Measurements from ENCODE around the gene PTPRG.

The PTPRG gene

DNA sequence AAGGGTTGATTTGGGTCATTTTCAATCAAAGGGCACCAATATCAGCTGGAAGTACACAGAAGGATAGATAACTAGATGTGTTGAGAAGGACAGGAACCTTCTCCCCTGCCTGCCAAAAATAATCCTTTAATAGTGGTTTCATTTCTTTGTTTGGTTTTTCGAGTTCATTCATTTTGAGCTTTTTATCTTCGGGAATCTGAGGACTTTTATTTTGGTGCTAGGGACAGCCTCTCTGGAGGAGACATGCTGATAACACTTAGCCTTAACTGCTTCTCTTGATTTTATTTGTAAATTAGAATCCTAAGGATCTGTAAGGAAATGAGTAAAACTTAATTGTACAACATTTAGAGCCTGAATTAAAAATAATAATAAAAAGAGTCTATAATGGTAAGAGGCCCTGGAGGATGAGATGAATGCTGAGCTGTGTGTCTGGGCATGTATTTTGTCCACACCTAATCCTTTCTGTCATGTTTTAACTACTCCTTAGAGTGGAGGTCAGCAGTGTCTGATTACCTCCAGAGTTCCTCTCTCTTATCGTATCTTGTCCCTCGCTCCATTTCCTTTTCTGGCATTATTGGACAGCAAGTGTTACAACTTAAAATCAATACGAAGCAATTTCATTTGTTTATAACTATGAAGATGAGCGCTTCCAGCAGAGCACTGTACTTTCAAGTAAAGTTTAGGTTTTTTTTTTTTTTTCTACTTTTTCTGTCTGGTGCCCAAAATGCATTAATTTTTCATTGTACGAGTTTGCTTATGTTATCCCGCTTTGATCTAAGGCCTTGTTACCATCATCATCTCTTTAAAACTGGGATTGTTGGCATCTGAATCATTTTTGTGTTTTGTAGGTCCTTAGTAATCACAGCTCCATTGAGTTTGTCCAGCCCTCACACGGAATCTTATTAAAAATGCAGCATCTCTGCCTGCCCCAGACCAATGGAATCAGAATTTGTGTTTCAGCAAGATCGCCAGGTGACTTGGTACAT is 22.8 kb downstream of the PTPRG start:
- no peaks in the 10 kb centered on the region for H3K36me3 Mint-ChIP-seq
- no peaks in the 10 kb centered on the region for H3K4me1 Mint-ChIP-seq
- H3K27ac Mint-ChIP-seq, result no peak overlapping the region
- CTCF ChIA-PET, result no interaction called here
- DNase-seq, result no peak
- H3K9me3 Mint-ChIP-seq, result no peaks in the 10 kb centered on the region
- no peak overlapping the region for H3K4me3 Mint-ChIP-seq
- H3K27me3 Mint-ChIP-seq, result peaks cover 4% of the 10 kb centered on the region

- no peak overlapping the region for H3K4me3 Mint-ChIP-seq
- H3K27me3 Mint-ChIP-seq, result peaks cover 4% of the 10 kb centered on the region
- no peak for DNase-seq
- no peaks in the 10 kb centered on the region for H3K4me1 Mint-ChIP-seq
- H3K9me3 Mint-ChIP-seq, result peaks cover 2% of the 10 kb centered on the region
- no peak overlapping the region for H3K27ac Mint-ChIP-seq
- no peaks in the 10 kb centered on the region for H3K36me3 Mint-ChIP-seq
- CTCF ChIA-PET, result no interaction called here
Observed at GRCh38 chr3:61589856-61590255, 28.5 kb downstream of the PTPRG start.

DNA sequence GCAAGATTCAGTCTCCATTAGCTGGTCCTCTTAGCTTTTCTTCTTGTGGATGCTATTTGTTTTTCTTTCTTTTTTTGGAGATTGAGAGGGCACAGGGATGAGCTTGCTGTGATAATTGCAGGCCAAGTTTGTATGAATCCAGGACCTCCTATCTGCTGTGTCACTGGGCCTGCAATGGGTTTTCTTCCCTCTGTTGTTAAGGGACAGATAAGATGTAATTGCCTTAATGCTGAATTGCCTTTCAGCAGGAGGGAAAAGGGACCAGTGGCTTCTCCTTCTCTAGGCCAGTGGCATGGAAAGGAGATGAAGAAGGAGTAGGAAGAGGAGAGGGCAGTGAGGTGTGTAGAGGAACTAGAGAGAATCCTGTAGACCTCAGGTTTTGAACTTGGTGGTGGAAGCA is 29.9 kb downstream of the PTPRG start:
- H3K27ac Mint-ChIP-seq, result no peak overlapping the region
- H3K36me3 Mint-ChIP-seq, result no peaks in the 10 kb centered on the region
- H3K9me3 Mint-ChIP-seq, result peaks cover 2% of the 10 kb centered on the region
- CTCF ChIA-PET, result no interaction called here
- H3K4me3 Mint-ChIP-seq, result no peak overlapping the region
- peaks cover 4% of the 10 kb centered on the region for H3K27me3 Mint-ChIP-seq
- H3K4me1 Mint-ChIP-seq, result no peaks in the 10 kb centered on the region
- no peak for DNase-seq

DNA sequence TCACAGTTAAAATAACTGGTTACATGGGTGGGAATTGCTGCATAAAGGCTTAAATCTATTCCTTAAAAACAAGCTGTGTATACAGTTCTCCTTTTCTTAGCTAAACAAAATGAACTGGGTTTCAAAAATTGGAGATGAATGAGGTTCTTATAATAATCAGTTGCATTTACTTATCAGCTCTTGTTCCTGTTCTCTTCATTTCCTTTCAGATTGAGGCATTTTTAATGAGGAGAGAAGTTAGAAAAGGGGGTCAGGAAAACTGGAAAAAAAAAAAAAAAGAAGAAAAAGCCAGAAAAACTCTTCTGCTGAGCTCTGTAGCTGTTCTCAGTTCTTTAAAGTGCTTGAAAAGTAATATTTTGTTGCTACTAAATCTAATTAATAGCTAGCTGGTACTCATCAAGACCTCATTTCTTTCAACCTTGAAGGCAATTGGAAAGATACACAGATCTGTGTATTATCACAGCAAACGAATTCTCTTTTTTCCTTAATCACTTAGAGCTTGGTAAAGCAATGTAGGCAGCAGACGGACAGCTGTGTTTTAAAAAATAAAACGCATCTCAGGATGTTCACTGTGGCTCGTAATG is 32.2 kb downstream of the PTPRG start:
- Mint-ChIP-seq H3K9me3 (peaks cover 2% of the 10 kb centered on the region), H3K36me3 (no peaks in the 10 kb centered on the region), H3K4me1 (no peaks in the 10 kb centered on the region), H3K27ac (no peak overlapping the region), H3K27me3 (peaks cover 4% of the 10 kb centered on the region), H3K4me3 (no peak overlapping the region)
- CTCF ChIA-PET, result no interaction called here
- DNase-seq, result no peak

GRCh38 chr3:61594144-61594963 is 33.0 kb downstream of the PTPRG start:
- Mint-ChIP-seq H3K9me3 (peaks cover 2% of the 10 kb centered on the region), H3K27me3 (peaks cover 4% of the 10 kb centered on the region), H3K4me1 (no peaks in the 10 kb centered on the region), H3K27ac (no peak overlapping the region), H3K36me3 (no peaks in the 10 kb centered on the region), H3K4me3 (no peak overlapping the region)
- DNase-seq, result no peak
- CTCF ChIA-PET, result no interaction called here

DNA sequence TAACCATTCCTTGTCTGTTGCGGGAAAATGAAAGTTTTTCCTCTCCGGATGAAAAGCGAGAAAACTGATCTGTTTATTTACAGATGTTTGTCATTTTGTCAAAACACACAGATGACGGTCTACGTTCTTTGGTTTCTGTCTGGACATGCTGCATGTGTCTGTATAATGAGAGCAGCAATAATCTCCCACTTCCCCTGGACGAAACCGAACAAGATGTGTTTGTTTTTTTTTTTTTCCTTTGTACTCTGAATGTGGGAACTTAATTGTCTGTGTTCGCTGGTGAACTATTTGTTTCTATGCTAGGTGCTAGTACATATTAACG is 33.6 kb downstream of the PTPRG start:
- H3K27ac Mint-ChIP-seq, result no peak overlapping the region
- H3K36me3 Mint-ChIP-seq, result no peaks in the 10 kb centered on the region
- CTCF ChIA-PET, result no interaction called here
- peaks cover 4% of the 10 kb centered on the region for H3K27me3 Mint-ChIP-seq
- H3K4me1 Mint-ChIP-seq, result no peaks in the 10 kb centered on the region
- DNase-seq, result no peak
- H3K9me3 Mint-ChIP-seq, result no peaks in the 10 kb centered on the region
- no peak overlapping the region for H3K4me3 Mint-ChIP-seq

- CTCF ChIA-PET, result no interaction called here
- H3K27me3 Mint-ChIP-seq, result peaks cover 4% of the 10 kb centered on the region
- H3K36me3 Mint-ChIP-seq, result no peaks in the 10 kb centered on the region
- no peak overlapping the region for H3K4me3 Mint-ChIP-seq
- H3K9me3 Mint-ChIP-seq, result no peaks in the 10 kb centered on the region
- H3K27ac Mint-ChIP-seq, result no peak overlapping the region
- H3K4me1 Mint-ChIP-seq, result no peaks in the 10 kb centered on the region
- DNase-seq, result no peak
Observed at GRCh38 chr3:61595288-61595687, 33.9 kb downstream of the PTPRG start.

DNA sequence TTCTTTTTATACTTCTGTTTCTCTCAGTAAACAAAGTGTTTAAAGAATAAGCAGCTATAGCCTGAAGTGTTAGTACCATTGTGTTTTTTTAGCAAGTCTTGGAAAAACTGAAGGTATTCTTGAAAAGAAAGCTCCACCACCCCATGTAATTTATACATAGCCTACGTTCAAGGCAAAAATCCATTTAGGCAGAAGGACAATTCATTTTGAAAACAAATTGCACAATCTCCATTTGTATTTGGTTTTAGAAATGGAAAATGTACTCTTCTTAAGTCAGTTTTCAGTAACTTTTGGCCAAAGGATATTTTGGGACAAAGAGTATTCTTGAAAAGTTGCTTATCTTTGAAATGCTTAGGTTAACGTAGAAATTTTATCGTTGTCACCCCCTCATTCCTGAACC is 34.5 kb downstream of the PTPRG start:
- Mint-ChIP-seq H3K36me3 (no peaks in the 10 kb centered on the region), H3K27ac (no peak overlapping the region), H3K9me3 (no peaks in the 10 kb centered on the region), H3K4me3 (no peak overlapping the region), H3K27me3 (peaks cover 4% of the 10 kb centered on the region), H3K4me1 (no peaks in the 10 kb centered on the region)
- CTCF ChIA-PET, result no interaction called here
- DNase-seq, result no peak

GRCh38 chr3:61597906-61598305 is 36.5 kb downstream of the PTPRG start:
- H3K27me3 Mint-ChIP-seq, result peaks cover 4% of the 10 kb centered on the region
- H3K4me3 Mint-ChIP-seq, result no peak overlapping the region
- CTCF ChIA-PET, result no interaction called here
- no peaks in the 10 kb centered on the region for H3K9me3 Mint-ChIP-seq
- H3K4me1 Mint-ChIP-seq, result no peaks in the 10 kb centered on the region
- no peaks in the 10 kb centered on the region for H3K36me3 Mint-ChIP-seq
- DNase-seq, result no peak
- H3K27ac Mint-ChIP-seq, result no peak overlapping the region

DNA sequence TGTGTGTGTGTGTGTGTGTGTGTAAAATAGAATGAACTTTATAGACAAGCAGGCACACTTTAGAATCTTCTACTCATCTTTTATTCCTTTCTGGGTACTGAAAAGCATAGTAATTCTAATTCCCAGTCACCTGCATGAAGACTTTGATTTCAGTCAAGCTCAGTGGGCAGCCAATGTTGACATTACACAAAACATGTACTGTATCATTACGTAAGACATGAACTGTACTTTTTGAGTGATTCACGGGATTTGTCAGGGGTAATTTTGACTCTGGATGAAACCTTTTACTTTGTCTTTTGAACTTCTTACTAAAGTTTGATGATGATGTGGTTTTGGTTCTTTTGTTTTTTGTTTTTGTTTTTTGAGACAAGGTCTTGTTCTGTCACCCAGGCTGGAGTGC is 38.8 kb downstream of the PTPRG start:
- CTCF ChIA-PET, result no interaction called here
- Mint-ChIP-seq H3K4me1 (no peaks in the 10 kb centered on the region), H3K27me3 (no peaks in the 10 kb centered on the region), H3K27ac (no peak overlapping the region), H3K9me3 (no peaks in the 10 kb centered on the region), H3K4me3 (no peak overlapping the region), H3K36me3 (no peaks in the 10 kb centered on the region)
- no peak for DNase-seq

DNA sequence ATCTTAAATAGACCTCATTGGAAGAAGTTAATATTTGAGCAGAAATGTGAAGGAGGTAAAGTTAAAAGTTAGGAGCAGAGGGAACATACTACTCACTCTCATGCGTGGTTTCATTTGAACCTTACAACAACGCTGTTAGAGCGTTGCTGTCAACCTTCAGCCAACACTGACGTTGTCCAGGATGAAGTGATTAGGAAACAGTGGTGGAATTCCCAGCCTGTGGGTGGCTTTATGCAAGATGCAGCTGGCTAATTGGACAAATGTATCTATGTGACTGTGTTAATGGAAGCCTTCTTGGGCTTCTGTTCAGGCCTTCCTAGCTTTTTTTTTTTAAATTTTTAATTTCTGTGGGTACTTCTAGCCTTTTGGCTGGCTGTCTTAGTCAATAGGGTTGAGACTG is 40.5 kb downstream of the PTPRG start:
- Mint-ChIP-seq H3K36me3 (no peaks in the 10 kb centered on the region), H3K9me3 (no peaks in the 10 kb centered on the region), H3K27me3 (no peaks in the 10 kb centered on the region), H3K4me3 (no peak overlapping the region), H3K4me1 (no peaks in the 10 kb centered on the region), H3K27ac (no peak overlapping the region)
- DNase-seq, result no peak
- CTCF ChIA-PET, result no interaction called here

DNA sequence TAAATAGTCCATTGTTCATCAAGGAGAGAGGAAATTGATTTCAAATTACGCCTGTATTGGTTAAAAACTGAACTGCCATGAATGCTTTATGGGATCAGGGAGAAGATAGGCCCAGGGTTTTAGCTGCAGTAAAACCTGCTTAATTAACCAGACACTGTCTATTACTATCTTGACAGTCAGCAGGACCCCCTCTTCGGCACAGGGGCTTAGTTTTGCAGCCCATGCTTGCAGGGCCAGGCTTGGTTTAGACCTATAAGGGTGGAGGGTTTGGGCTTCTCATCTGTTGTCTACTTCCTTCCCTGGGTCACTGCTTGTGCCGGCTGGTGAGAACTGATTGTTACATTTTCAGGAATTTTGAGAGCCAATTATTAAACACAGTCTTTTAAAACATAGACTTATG is 41.1 kb downstream of the PTPRG start:
- no peaks in the 10 kb centered on the region for H3K4me1 Mint-ChIP-seq
- H3K4me3 Mint-ChIP-seq, result no peak overlapping the region
- H3K9me3 Mint-ChIP-seq, result no peaks in the 10 kb centered on the region
- CTCF ChIA-PET, result no interaction called here
- H3K27ac Mint-ChIP-seq, result no peak overlapping the region
- DNase-seq, result no peak
- no peaks in the 10 kb centered on the region for H3K36me3 Mint-ChIP-seq
- no peaks in the 10 kb centered on the region for H3K27me3 Mint-ChIP-seq

GRCh38 chr3:61605589-61606175 is 44.3 kb downstream of the PTPRG start:
- CTCF ChIA-PET, result no interaction called here
- Mint-ChIP-seq H3K27me3 (no peaks in the 10 kb centered on the region), H3K4me3 (no peak overlapping the region), H3K36me3 (no peaks in the 10 kb centered on the region), H3K4me1 (no peaks in the 10 kb centered on the region), H3K9me3 (no peaks in the 10 kb centered on the region), H3K27ac (no peak overlapping the region)
- no peak for DNase-seq

- DNase-seq, result no peak
Observed at GRCh38 chr3:61606196-61606595, 44.8 kb downstream of the PTPRG start.

More at GRCh38 chr3:61606196-61606595, 44.8 kb downstream of the PTPRG start:
- CTCF ChIA-PET, result no interaction called here
- Mint-ChIP-seq H3K36me3 (no peaks in the 10 kb centered on the region), H3K4me1 (no peaks in the 10 kb centered on the region), H3K27ac (no peak overlapping the region), H3K9me3 (no peaks in the 10 kb centered on the region), H3K4me3 (no peak overlapping the region), H3K27me3 (no peaks in the 10 kb centered on the region)
